ENCODE data around the gene MTHFD2. TPM values are rescaled to one million over a fixed set of nuclear protein-coding genes. Genes with fewer than 3 reads are reported as not detected.

Gene MTHFD2
- total and polyA plus RNA-seq, 2 of the 8 experiments (the other 6 are each of a cell fraction or from before 2014, with no cell fraction given): 99.5 to 291 TPM

GRCh38 chr2:74188696-74189095 lies 9.7 kb upstream of the MTHFD2 start:
- no peak overlapping the region for H3K18ac ChIP-seq (ENCODE audit: extremely low read depth, low read length)
- WGBS, 2 experiments (ENCODE audit: extremely low coverage in 1 of 2, insufficient coverage in 1 of 2, insufficient read length in 1 of 2, insufficient replicate concordance in 2 of 2, low coverage in 1 of 2, low lambda C conversion rate in 2 of 2, missing lambda C conversion rate in 1 of 2): 96% methylated on average over 3 of the region's 3 CpGs; no CpG with 5 or more reads in 1 of the 2 experiments
- H2BK12ac ChIP-seq (ENCODE audit: low read depth, low read length): 0 out of 2 replicates have a peak overlapping the region, but pooled peaks have one; percentile 33
- H4K20me1 ChIP-seq (replicated peaks in 1 of 2; ENCODE audit: control insufficient read depth in 1 of 2, insufficient read depth in 2 of 2, low read length in 2 of 2): no peaks in the 10 kb centered on the region
- H4K8ac ChIP-seq (ENCODE audit: extremely low read depth, insufficient read depth, low read length): peak overlapping the region; percentile 86
- no peaks in the 10 kb centered on the region for H3K23me2 ChIP-seq (ENCODE audit: low read depth, low read length)
- FAIRE-seq (no peak), DNase-seq (ENCODE audit: low read depth in 1 of 2, low spot score in 2 of 2) (no peak)
- peak overlapping the region; percentile 87 for H2BK20ac ChIP-seq (ENCODE audit: low read length)
- H2AK5ac ChIP-seq (ENCODE audit: low read depth, low read length): no peak overlapping the region
- H3K36me3 ChIP-seq (ENCODE audit: control insufficient read depth in 2 of 4, insufficient read depth in 4 of 4, low read length in 3 of 4): no peaks in the 10 kb centered on the region
- 0 out of 2 replicates have a peak overlapping the region, but pooled peaks have one; percentile 69 for H3K27ac ChIP-seq (ENCODE audit: low read depth, low read length)
- no peak overlapping the region for H3K9ac ChIP-seq (replicated peaks in 1 of 4; ENCODE audit: extremely low read depth in 1 of 4, low read depth in 3 of 4, low read length in 3 of 4)
- peak overlapping the region; percentile 91 for H4K91ac ChIP-seq (replicated peaks; ENCODE audit: insufficient read length, low read length)
- no peak overlapping the region for H2AFZ ChIP-seq (ENCODE audit: low read length)
- no peak overlapping the region for H3K4me3 ChIP-seq (ENCODE audit: extremely low read depth in 1 of 4, insufficient read depth in 2 of 4, low read depth in 3 of 4, low read length in 4 of 4)
- H2BK5ac ChIP-seq (ENCODE audit: low read depth, low read length): peak overlapping the region; percentile 78; the same call in 1 of the 2 replicates
- no peaks in the 10 kb centered on the region for H3K27me3 ChIP-seq (replicated peaks in 1 of 4; ENCODE audit: control insufficient read depth in 3 of 4, extremely low read depth in 1 of 4, insufficient read depth in 3 of 4, low read length in 3 of 4)
- H3K79me1 ChIP-seq (ENCODE audit: low read depth, low read length): no peaks in the 10 kb centered on the region
- no peak overlapping the region; a peak in 1 of 4 replicates for H3K4me2 ChIP-seq (ENCODE audit: insufficient read depth in 1 of 2, low read depth in 2 of 2, low read length in 2 of 2)
- CTCF ChIA-PET (ENCODE audit: partially characterized antibody): interaction anchor here (1.1 to 1.8 kb wide), 3 partner anchors 8 to 10 kb away, joined by 4 to 5 read pairs (median 4); partner anchors contain the start of genes MOB1A and MTHFD2
- POLR2A ChIA-PET (ENCODE audit: partially characterized antibody): interaction anchor here (0.8 to 72.1 kb wide), 4 partner anchors 11 to 68 kb away, joined by 3 to 2699 read pairs (median 1351); partner anchors contain the start of genes BOLA3, MOB1A and MTHFD2
- H4K5ac ChIP-seq (ENCODE audit: insufficient read length, low read depth, low read length): no peak overlapping the region
- H2BK120ac ChIP-seq (replicated peaks; ENCODE audit: low read depth, low read length): peak overlapping the region; percentile 95
- H3K4me1 ChIP-seq (replicated peaks in 1 of 4; ENCODE audit: control insufficient read depth in 3 of 4, insufficient read depth in 4 of 4, low read length in 3 of 4): peaks cover 2 to 13% (median 3%) of the 10 kb centered on the region in 4 experiments
- no peak overlapping the region for H2BK15ac ChIP-seq (ENCODE audit: low read length)
- no peak overlapping the region for H3K4ac ChIP-seq (replicated peaks; ENCODE audit: insufficient read length, low read depth, low read length)
- H3K79me2 ChIP-seq (ENCODE audit: control insufficient read depth in 1 of 2, insufficient read depth in 2 of 2, low read length in 2 of 2): no peaks in the 10 kb centered on the region
- H3K14ac ChIP-seq (ENCODE audit: insufficient read length): no peak overlapping the region
- H3K9me3 ChIP-seq (ENCODE audit: insufficient read depth in 2 of 2, low read depth in 1 of 2, low read length in 1 of 2): no peaks in the 10 kb centered on the region
- no peak overlapping the region for H3K56ac ChIP-seq (replicated peaks; ENCODE audit: insufficient read length, low read depth, low read length)
- H3K23ac ChIP-seq (ENCODE audit: insufficient read length): no peak overlapping the region
- TF ChIP-seq ASH2L (IDR thresholded peaks at IDR 0.05; ENCODE audit: low read length) (no peak), POLR2A (IDR thresholded peaks at IDR 0.05; ENCODE audit: control extremely low read depth in 1 of 2, low read depth in 2 of 2, low read length in 2 of 2) (no peak), SP1 (IDR thresholded peaks at IDR 0.05; ENCODE audit: low read depth, low read length) (no peak), SUZ12 (IDR thresholded peaks at IDR 0.05; ENCODE audit: low read length) (no peak), CEBPB (IDR thresholded peaks at IDR 0.05; ENCODE audit: low read depth, low read length) (no peak), KDM5A (IDR thresholded peaks at IDR 0.05; ENCODE audit: low read length) (no peak), RAD21 (IDR thresholded peaks at IDR 0.05 in 1 of 2, conservative IDR thresholded peaks at IDR 0.05 in 1 of 2; ENCODE audit: low read depth in 2 of 2, low read length in 2 of 2) (no peak), EZH2 (IDR thresholded peaks at IDR 0.05; ENCODE audit: low read depth, low read length, severe bottlenecking) (no peak), PHF8 (conservative IDR thresholded peaks at IDR 0.05; ENCODE audit: low read depth, low read length) (no peak), GABPA (IDR thresholded peaks at IDR 0.05; ENCODE audit: borderline replicate concordance, insufficient read depth, low read length) (no peak), TEAD4 (IDR thresholded peaks at IDR 0.05; ENCODE audit: low read depth, low read length) (no peak), SRF (IDR thresholded peaks at IDR 0.05; ENCODE audit: low read depth, low read length) (no peak), JUND (IDR thresholded peaks at IDR 0.05; ENCODE audit: low read length) (no peak), JUN (IDR thresholded peaks at IDR 0.05; ENCODE audit: low read depth, low read length) (no peak), MAFK (IDR thresholded peaks at IDR 0.05; ENCODE audit: low read depth, low read length) (no peak)
